ENCODE results near the gene VOPP1. TPM values are rescaled to one million over a fixed set of nuclear protein-coding genes. Genes with fewer than 3 reads are reported as not detected.
"Not testable (repeated sequence)": the region's sequence is repeated elsewhere in the genome, so short reads cannot be mapped to it uniquely, and the experiment has no call there.

The VOPP1 gene
- total and polyA plus RNA-seq, 2 donors (not counting 1 experiment from before 2014, with no cell fraction given), result 52.1 to 70.7 TPM

DNA sequence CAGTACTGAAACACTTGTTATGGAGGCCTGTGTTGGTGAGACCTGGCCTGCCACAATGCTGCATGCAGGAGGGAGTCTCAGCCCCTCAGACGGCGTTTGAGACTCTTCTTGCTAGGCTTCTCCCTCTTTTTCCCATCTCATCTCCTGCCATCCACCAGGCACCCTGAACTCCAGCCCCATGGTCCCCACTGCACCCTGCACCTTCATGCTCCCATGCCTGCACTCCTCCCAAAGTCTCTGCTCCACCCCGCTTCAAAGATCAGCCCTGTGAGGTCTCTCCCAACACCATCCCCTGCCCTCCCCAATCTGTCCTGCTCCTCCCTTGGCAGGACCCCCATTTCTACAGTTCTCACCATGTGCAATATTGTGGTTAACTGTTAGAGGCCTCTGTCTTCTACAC, 61.7 kb downstream of the VOPP1 start:
- Histone ChIP-seq H3K4me2 (ENCODE audit: extremely low read depth, insufficient read depth, low read length) (no peak overlapping the region), H3K79me2 (ENCODE audit: control insufficient read depth, insufficient read depth, low read length) (no peaks in the 10 kb centered on the region), H3K9me3 (ENCODE audit: control insufficient read depth, insufficient read depth, low read depth, low read length) (no peaks in the 10 kb centered on the region), H4K20me1 (ENCODE audit: control insufficient read depth, extremely low read depth, insufficient read depth, low read length) (no peaks in the 10 kb centered on the region), H3K36me3 (ENCODE audit: control insufficient read depth, insufficient read depth, low read length) (peaks cover 1% of the 10 kb centered on the region), H2AFZ (ENCODE audit: low read length) (no peak overlapping the region), H3K4me1 (ENCODE audit: control insufficient read depth, extremely low read depth, insufficient read depth, low read length) (peaks cover 6% of the 10 kb centered on the region), H3K27me3 (ENCODE audit: control insufficient read depth, insufficient read depth, low read length) (no peaks in the 10 kb centered on the region), H3K4me3 (replicated peaks in 1 of 4; ENCODE audit: control extremely low read depth in 1 of 4, insufficient read depth in 1 of 4, low read depth in 3 of 4, low read length in 4 of 4) (no peak overlapping the region), H3K9ac (ENCODE audit: insufficient read depth, low read length) (no peak overlapping the region), H3K27ac (ENCODE audit: insufficient read depth, low read length) (no peak overlapping the region)
- no peak for DNase-seq (ENCODE audit: low read depth in 2 of 2)
- TF ChIP-seq, protein P1, sequence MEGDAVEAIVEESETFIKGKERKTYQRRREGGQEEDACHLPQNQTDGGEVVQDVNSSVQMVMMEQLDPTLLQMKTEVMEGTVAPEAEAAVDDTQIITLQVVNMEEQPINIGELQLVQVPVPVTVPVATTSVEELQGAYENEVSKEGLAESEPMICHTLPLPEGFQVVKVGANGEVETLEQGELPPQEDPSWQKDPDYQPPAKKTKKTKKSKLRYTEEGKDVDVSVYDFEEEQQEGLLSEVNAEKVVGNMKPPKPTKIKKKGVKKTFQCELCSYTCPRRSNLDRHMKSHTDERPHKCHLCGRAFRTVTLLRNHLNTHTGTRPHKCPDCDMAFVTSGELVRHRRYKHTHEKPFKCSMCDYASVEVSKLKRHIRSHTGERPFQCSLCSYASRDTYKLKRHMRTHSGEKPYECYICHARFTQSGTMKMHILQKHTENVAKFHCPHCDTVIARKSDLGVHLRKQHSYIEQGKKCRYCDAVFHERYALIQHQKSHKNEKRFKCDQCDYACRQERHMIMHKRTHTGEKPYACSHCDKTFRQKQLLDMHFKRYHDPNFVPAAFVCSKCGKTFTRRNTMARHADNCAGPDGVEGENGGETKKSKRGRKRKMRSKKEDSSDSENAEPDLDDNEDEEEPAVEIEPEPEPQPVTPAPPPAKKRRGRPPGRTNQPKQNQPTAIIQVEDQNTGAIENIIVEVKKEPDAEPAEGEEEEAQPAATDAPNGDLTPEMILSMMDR (conservative IDR thresholded peaks at IDR 0.05 in 1 of 2, IDR thresholded peaks at IDR 0.05 in 1 of 2; ENCODE audit: low read depth in 1 of 2, low read length in 2 of 2), result no peak
- TF ChIP-seq EZH2 (IDR thresholded peaks at IDR 0.05; ENCODE audit: low read length, missing control alignments), result no peak

DNA sequence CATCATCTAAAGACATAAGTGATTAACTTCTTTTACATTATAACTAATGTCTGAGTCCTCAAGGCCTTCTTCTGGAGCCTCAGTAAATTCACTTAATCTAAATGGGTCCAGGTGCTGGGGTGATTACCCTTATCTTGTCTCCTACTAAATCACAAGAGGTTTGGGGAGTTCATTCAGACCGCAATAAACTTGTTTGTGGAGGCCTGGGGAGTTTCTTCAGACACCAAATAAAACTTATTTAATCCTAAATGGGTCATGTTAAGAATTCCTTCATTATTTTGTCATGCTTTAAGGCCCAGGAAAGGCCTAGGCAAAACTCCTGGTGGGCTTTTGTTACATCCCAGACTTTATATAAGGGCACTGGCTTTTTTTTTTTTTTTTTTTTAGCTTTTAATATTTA, 62.1 kb downstream of the VOPP1 start:
- not testable (repeated sequence) for H3K36me3 ChIP-seq (ENCODE audit: control insufficient read depth, insufficient read depth, low read length); H3K79me2 ChIP-seq (ENCODE audit: control insufficient read depth, insufficient read depth, low read length); H3K27ac ChIP-seq (ENCODE audit: insufficient read depth, low read length); H4K20me1 ChIP-seq (ENCODE audit: control insufficient read depth, extremely low read depth, insufficient read depth, low read length); H3K4me3 ChIP-seq (replicated peaks in 1 of 4; ENCODE audit: control extremely low read depth in 1 of 4, insufficient read depth in 1 of 4, low read depth in 3 of 4, low read length in 4 of 4); H3K9me3 ChIP-seq (ENCODE audit: control insufficient read depth, insufficient read depth, low read depth, low read length); DNase-seq (ENCODE audit: low read depth in 2 of 2); H2AFZ ChIP-seq (ENCODE audit: low read length); H3K4me1 ChIP-seq (ENCODE audit: control insufficient read depth, extremely low read depth, insufficient read depth, low read length); H3K9ac ChIP-seq (ENCODE audit: insufficient read depth, low read length); H3K27me3 ChIP-seq (ENCODE audit: control insufficient read depth, insufficient read depth, low read length); H3K4me2 ChIP-seq (ENCODE audit: extremely low read depth, insufficient read depth, low read length)

DNA sequence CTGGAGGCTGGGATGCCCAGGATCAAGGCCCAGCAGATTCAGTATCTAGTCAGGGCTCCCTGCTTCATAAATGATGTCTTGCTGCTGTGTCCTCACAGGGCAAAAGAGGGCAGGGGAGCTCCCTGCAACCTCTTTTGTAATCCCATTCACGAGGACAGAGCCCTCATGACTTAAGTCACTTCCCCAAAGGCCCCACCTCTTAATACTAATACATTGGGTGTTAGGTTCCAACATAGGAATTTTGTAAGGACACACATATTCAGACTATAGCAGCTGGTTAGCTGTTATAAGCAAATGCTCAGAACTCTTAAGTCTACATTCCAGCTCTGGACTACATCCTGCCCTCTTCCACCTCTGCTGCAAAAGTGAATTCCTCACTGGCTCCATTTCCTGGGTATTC, 63.0 kb downstream of the VOPP1 start:
- H3K4me2 ChIP-seq (ENCODE audit: extremely low read depth, insufficient read depth, low read length), result peak overlapping the region; percentile 5
- no peaks in the 10 kb centered on the region for H3K36me3 ChIP-seq (ENCODE audit: control insufficient read depth, insufficient read depth, low read length)
- TF ChIP-seq, protein P1 (conservative IDR thresholded peaks at IDR 0.05 in 1 of 2, IDR thresholded peaks at IDR 0.05 in 1 of 2; ENCODE audit: low read depth in 1 of 2, low read length in 2 of 2), result no peak
- TF ChIP-seq EZH2 (IDR thresholded peaks at IDR 0.05; ENCODE audit: low read length, missing control alignments), result no peak
- H3K79me2 ChIP-seq (ENCODE audit: control insufficient read depth, insufficient read depth, low read length), result no peaks in the 10 kb centered on the region
- no peak overlapping the region for H2AFZ ChIP-seq (ENCODE audit: low read length)
- H3K9ac ChIP-seq (ENCODE audit: insufficient read depth, low read length), result no peak overlapping the region
- no peaks in the 10 kb centered on the region for H3K9me3 ChIP-seq (ENCODE audit: control insufficient read depth, insufficient read depth, low read depth, low read length)
- H4K20me1 ChIP-seq (ENCODE audit: control insufficient read depth, extremely low read depth, insufficient read depth, low read length), result no peaks in the 10 kb centered on the region
- no peak overlapping the region for H3K27ac ChIP-seq (ENCODE audit: insufficient read depth, low read length)
- peaks cover 8% of the 10 kb centered on the region for H3K4me1 ChIP-seq (ENCODE audit: control insufficient read depth, extremely low read depth, insufficient read depth, low read length)
- no peak overlapping the region for H3K4me3 ChIP-seq (replicated peaks in 1 of 4; ENCODE audit: control extremely low read depth in 1 of 4, insufficient read depth in 1 of 4, low read depth in 3 of 4, low read length in 4 of 4)
- peak; percentile 60 to 67 for DNase-seq (ENCODE audit: low read depth in 2 of 2)
- no peaks in the 10 kb centered on the region for H3K27me3 ChIP-seq (ENCODE audit: control insufficient read depth, insufficient read depth, low read length)
